ENCODE data around the gene NPHS2. TPM values are rescaled to one million over a fixed set of nuclear protein-coding genes. Genes with fewer than 3 reads are reported as not detected.

NPHS2 gene
- not detected in 2 replicates for total RNA-seq

GRCh38 chr1:179575497-179576314 lies at the start of gene NPHS2:
Gene NPHS2 (minus strand): TSS chr1:179575948. CDS start chr1:179575864, 84 bp downstream.

GRCh38 chr1:179591592-179592580 lies 16.1 kb upstream of the NPHS2 start, which contains the start of gene TDRD5:
Gene TDRD5 (plus strand): TSS chr1:179591832. CDS start chr1:179592616, 784 bp downstream.

Other genes with a start within 250 kb of the NPHS2 start
- gene AXDND1, start 210.0 kb downstream of the NPHS2 start, total RNA-seq = 0.48 and 2.3 TPM in 2 replicates
- under 0.01 TPM in 2 replicates for gene TDRD5, start 15.9 kb upstream of the NPHS2 start, total RNA-seq
- gene FAM163A, start 167.3 kb upstream of the NPHS2 start, total RNA-seq = not detected in 2 replicates